ENCODE measurements around the gene MUC5B.
"Not testable (repeated sequence)": the region's sequence is repeated elsewhere in the genome, so short reads cannot be mapped to it uniquely, and the experiment has no call there.

MUC5B gene

GRCh38 chr11:1235901-1236315, 13.0 kb downstream of the MUC5B start:
- Histone ChIP-seq H3K9ac (ENCODE audit: low read length) (no peak overlapping the region), H3K9me3 (ENCODE audit: control insufficient read depth, low read length) (no peaks in the 10 kb centered on the region), H3K4me3 (ENCODE audit: low read length) (no peak overlapping the region), H3K27me3 (ENCODE audit: control insufficient read depth, insufficient read depth, low read length) (peaks cover 6% of the 10 kb centered on the region), H3K36me3 (ENCODE audit: control insufficient read depth, insufficient read depth, low read length) (no peaks in the 10 kb centered on the region), H3K4me1 (ENCODE audit: control insufficient read depth, insufficient read depth, low read length) (peaks cover 20% of the 10 kb centered on the region)

GRCh38 chr11:1236316-1237127, 13.7 kb downstream of the MUC5B start:
- Histone ChIP-seq H3K9me3 (ENCODE audit: control insufficient read depth, low read length) (no peaks in the 10 kb centered on the region), H3K36me3 (ENCODE audit: control insufficient read depth, insufficient read depth, low read length) (no peaks in the 10 kb centered on the region), H3K4me1 (ENCODE audit: control insufficient read depth, insufficient read depth, low read length) (peaks cover 20% of the 10 kb centered on the region), H3K9ac (ENCODE audit: low read length) (no peak overlapping the region), H3K27me3 (ENCODE audit: control insufficient read depth, insufficient read depth, low read length) (peaks cover 6% of the 10 kb centered on the region), H3K4me3 (ENCODE audit: low read length) (no peak overlapping the region)

DNA sequence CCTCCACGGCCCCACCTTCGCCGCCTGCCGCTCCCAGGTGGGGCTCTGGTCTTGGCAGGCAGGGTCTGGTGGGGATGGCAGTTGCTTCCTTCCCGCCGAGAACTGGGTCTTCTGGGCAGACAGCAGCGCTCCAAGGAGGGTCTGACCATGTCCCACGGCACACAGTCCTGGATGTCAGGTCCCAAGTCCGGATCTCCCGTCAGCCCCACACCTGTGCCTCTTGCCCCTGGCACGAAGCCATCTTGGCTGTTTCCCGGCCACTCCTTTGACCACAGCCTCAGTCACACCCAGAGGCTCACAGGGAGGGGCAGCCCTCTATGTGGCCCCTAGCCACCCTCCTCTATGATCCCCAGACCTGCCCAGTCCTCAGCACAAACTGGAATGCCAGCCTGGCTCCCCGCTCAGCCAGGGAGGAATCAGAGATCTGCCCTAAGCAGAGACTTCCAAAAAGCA, 14.3 kb downstream of the MUC5B start:
- Histone ChIP-seq H3K4me3 (ENCODE audit: low read length) (no peak overlapping the region), H3K27me3 (ENCODE audit: control insufficient read depth, insufficient read depth, low read length) (peaks cover 6% of the 10 kb centered on the region), H3K9ac (ENCODE audit: low read length) (no peak overlapping the region), H3K4me1 (ENCODE audit: control insufficient read depth, insufficient read depth, low read length) (peaks cover 20% of the 10 kb centered on the region), H3K36me3 (ENCODE audit: control insufficient read depth, insufficient read depth, low read length) (no peaks in the 10 kb centered on the region), H3K9me3 (ENCODE audit: control insufficient read depth, low read length) (no peaks in the 10 kb centered on the region)

DNA sequence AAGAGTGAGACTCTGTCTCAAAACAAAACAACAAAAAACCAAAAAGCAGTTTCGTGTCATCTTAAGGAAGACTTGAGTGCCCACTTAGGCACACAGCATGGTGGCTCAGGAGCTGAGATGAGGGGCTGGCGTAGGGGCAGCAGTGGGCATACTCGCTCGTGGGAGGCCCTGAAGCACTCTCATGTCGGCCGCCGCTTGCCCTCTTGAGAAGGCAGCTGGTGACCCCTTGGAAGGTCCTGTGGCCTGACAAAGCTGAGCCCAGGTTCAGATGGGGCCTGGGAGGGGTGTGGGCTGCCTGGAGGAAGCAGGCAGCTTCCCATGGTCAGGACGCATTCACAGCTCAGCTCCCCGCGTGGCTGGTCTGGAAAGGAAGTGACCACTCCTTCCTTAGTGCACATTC, 15.0 kb downstream of the MUC5B start:
- H3K4me1 ChIP-seq (ENCODE audit: control insufficient read depth, insufficient read depth, low read length) = peaks cover 20% of the 10 kb centered on the region
- no peak overlapping the region for H3K4me3 ChIP-seq (ENCODE audit: low read length)
- no peaks in the 10 kb centered on the region for H3K36me3 ChIP-seq (ENCODE audit: control insufficient read depth, insufficient read depth, low read length)
- H3K9ac ChIP-seq (ENCODE audit: low read length) = no peak overlapping the region
- H3K9me3 ChIP-seq (ENCODE audit: control insufficient read depth, low read length) = no peaks in the 10 kb centered on the region
- peaks cover 6% of the 10 kb centered on the region for H3K27me3 ChIP-seq (ENCODE audit: control insufficient read depth, insufficient read depth, low read length)

GRCh38 chr11:1238767-1239595, 16.1 kb downstream of the MUC5B start:
- H3K27me3 ChIP-seq (ENCODE audit: control insufficient read depth, insufficient read depth, low read length) = peaks cover 6% of the 10 kb centered on the region
- no peaks in the 10 kb centered on the region for H3K9me3 ChIP-seq (ENCODE audit: control insufficient read depth, low read length)
- no peaks in the 10 kb centered on the region for H3K36me3 ChIP-seq (ENCODE audit: control insufficient read depth, insufficient read depth, low read length)
- H3K9ac ChIP-seq (ENCODE audit: low read length) = no peak overlapping the region
- peaks cover 14% of the 10 kb centered on the region for H3K4me1 ChIP-seq (ENCODE audit: control insufficient read depth, insufficient read depth, low read length)
- no peak overlapping the region for H3K4me3 ChIP-seq (ENCODE audit: low read length)

GRCh38 chr11:1239596-1240205, 16.8 kb downstream of the MUC5B start:
- Histone ChIP-seq H3K27me3 (ENCODE audit: control insufficient read depth, insufficient read depth, low read length) (peaks cover 6% of the 10 kb centered on the region), H3K36me3 (ENCODE audit: control insufficient read depth, insufficient read depth, low read length) (no peaks in the 10 kb centered on the region), H3K9ac (ENCODE audit: low read length) (no peak overlapping the region), H3K9me3 (ENCODE audit: control insufficient read depth, low read length) (no peaks in the 10 kb centered on the region), H3K4me1 (ENCODE audit: control insufficient read depth, insufficient read depth, low read length) (peaks cover 14% of the 10 kb centered on the region), H3K4me3 (ENCODE audit: low read length) (no peak overlapping the region)

- Histone ChIP-seq H3K36me3 (ENCODE audit: control insufficient read depth, insufficient read depth, low read length) (no peaks in the 10 kb centered on the region), H3K27me3 (ENCODE audit: control insufficient read depth, insufficient read depth, low read length) (peaks cover 6% of the 10 kb centered on the region), H3K4me1 (ENCODE audit: control insufficient read depth, insufficient read depth, low read length) (peaks cover 15% of the 10 kb centered on the region), H3K9ac (ENCODE audit: low read length) (no peak overlapping the region), H3K4me3 (ENCODE audit: low read length) (no peak overlapping the region), H3K9me3 (ENCODE audit: control insufficient read depth, low read length) (no peaks in the 10 kb centered on the region)
These were observed 17.9 kb downstream of the MUC5B start for GRCh38 chr11:1240771-1241170.

GRCh38 chr11:1241706-1242105, 18.8 kb downstream of the MUC5B start:
- Histone ChIP-seq H3K4me1 (ENCODE audit: control insufficient read depth, insufficient read depth, low read length) (peaks cover 18% of the 10 kb centered on the region), H3K9ac (ENCODE audit: low read length) (no peak overlapping the region), H3K36me3 (ENCODE audit: control insufficient read depth, insufficient read depth, low read length) (no peaks in the 10 kb centered on the region)

GRCh38 chr11:1242289-1242688, 19.4 kb downstream of the MUC5B start:
- H3K9me3 ChIP-seq (ENCODE audit: control insufficient read depth, low read length) = no peaks in the 10 kb centered on the region
- H3K4me1 ChIP-seq (ENCODE audit: control insufficient read depth, insufficient read depth, low read length) = peaks cover 14% of the 10 kb centered on the region
- no peaks in the 10 kb centered on the region for H3K36me3 ChIP-seq (ENCODE audit: control insufficient read depth, insufficient read depth, low read length)
- H3K4me3 ChIP-seq (ENCODE audit: low read length) = no peak overlapping the region
- H3K9ac ChIP-seq (ENCODE audit: low read length) = no peak overlapping the region
- peaks cover 4% of the 10 kb centered on the region for H3K27me3 ChIP-seq (ENCODE audit: control insufficient read depth, insufficient read depth, low read length)

More at GRCh38 chr11:1241706-1242105, 18.8 kb downstream of the MUC5B start:
- Histone ChIP-seq H3K9me3 (ENCODE audit: control insufficient read depth, low read length) (no peaks in the 10 kb centered on the region), H3K4me3 (ENCODE audit: low read length) (no peak overlapping the region), H3K27me3 (ENCODE audit: control insufficient read depth, insufficient read depth, low read length) (peaks cover 6% of the 10 kb centered on the region)

DNA sequence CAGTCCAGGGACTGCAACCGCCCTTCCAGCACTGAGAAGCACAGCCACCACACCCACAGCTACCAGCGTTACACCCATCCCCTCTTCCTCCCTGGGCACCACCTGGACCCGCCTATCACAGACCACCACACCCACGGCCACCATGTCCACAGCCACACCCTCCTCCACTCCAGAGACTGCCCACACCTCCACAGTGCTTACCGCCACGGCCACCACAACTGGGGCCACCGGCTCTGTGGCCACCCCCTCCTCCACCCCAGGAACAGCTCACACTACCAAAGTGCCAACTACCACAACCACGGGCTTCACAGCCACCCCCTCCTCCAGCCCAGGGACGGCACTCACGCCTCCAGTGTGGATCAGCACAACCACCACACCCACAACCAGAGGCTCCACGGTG, 19.9 kb downstream of the MUC5B start:
- H3K4me1 ChIP-seq (ENCODE audit: control insufficient read depth, insufficient read depth, low read length) = peaks cover 10% of the 10 kb centered on the region
- not testable (repeated sequence) for H3K9me3 ChIP-seq (ENCODE audit: control insufficient read depth, low read length); H3K4me3 ChIP-seq (ENCODE audit: low read length); H3K36me3 ChIP-seq (ENCODE audit: control insufficient read depth, insufficient read depth, low read length); H3K27me3 ChIP-seq (ENCODE audit: control insufficient read depth, insufficient read depth, low read length); H3K9ac ChIP-seq (ENCODE audit: low read length)

GRCh38 chr11:1243521-1243920, 20.7 kb downstream of the MUC5B start:
- H3K9me3 ChIP-seq (ENCODE audit: control insufficient read depth, low read length); H3K36me3 ChIP-seq (ENCODE audit: control insufficient read depth, insufficient read depth, low read length); H3K4me1 ChIP-seq (ENCODE audit: control insufficient read depth, insufficient read depth, low read length); H3K9ac ChIP-seq (ENCODE audit: low read length); H3K4me3 ChIP-seq (ENCODE audit: low read length); H3K27me3 ChIP-seq (ENCODE audit: control insufficient read depth, insufficient read depth, low read length): not testable (repeated sequence)

- not testable (repeated sequence) for H3K4me3 ChIP-seq (ENCODE audit: low read length); H3K9ac ChIP-seq (ENCODE audit: low read length); H3K9me3 ChIP-seq (ENCODE audit: control insufficient read depth, low read length); H3K4me1 ChIP-seq (ENCODE audit: control insufficient read depth, insufficient read depth, low read length); H3K36me3 ChIP-seq (ENCODE audit: control insufficient read depth, insufficient read depth, low read length); H3K27me3 ChIP-seq (ENCODE audit: control insufficient read depth, insufficient read depth, low read length)
These were observed 21.7 kb downstream of the MUC5B start for GRCh38 chr11:1244557-1244956.
